HG03439 (cell line): ENCODE data around the gene APMAP.

Experiments
- ATAC-seq: cut with Tn5 transposase; IDR thresholded peaks from one replicate; pipeline ENCODE4 v1.9.1; 2021; ENCODE audit warnings: mild to moderate bottlenecking, moderate library complexity; ENCODE audit not compliant: unreplicated experiment

The APMAP gene

DNA sequence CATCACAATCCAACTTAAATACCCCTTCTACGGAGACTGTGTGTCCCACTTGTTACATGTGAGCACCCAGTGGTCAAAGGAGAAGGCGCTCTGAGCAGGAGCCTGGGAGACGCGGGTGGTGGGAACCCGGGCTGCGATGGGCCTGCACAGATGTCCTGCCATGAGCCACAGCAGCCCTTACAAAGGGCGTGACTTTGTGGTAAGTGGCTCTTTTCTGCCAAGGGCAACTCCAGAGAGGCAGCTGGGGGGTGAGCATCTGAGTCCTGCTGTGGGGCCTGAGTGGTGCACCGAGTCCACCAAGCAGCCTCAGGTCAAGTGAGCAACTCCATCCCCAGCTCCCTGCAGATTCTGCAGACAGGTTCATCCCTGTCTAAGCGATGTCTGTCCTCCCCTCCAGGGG, 77.1 kb downstream of the APMAP start:
- ATAC-seq, result no peak

DNA sequence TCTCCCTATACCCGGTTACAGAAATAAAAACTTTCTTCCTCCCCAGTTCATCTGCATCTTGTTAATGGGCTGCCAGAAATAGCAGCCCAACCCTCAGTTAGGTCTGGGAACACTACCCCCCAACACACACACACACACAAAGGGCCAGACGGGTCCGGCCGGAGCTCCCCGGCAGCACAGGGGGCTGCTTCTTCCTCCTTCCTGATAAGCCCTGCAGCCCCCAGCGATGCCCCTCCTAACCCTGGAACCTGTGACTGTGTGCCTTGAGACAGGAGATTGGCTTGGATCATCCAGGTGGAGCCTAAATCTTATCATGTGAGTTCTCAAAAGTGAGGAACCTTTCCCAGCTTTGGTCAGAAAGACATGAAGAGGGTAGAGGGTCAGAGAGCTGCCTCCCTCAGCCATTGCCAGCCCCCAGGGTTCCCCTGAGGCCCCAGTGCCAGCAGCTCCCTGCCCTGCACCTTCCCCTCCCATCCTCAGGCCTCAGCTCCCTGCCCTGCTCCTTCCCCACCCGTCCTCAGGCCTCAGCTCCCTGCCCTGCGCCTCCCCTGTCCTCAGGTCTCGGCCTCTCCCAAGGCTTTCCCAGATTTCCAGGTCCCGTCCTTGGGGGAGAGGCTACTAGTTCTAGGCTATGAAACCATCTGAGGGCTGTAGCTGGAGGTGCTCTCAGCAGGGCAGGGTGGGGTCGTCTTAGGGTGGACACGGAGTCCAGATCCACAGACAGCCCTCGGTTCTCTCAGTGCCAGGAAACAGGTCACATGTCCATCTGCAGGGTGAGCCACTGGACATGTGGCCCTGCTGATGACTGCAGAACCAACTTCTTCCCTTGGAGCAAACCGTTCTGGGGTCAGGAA, 77.9 kb downstream of the APMAP start:
- no peak for ATAC-seq

DNA sequence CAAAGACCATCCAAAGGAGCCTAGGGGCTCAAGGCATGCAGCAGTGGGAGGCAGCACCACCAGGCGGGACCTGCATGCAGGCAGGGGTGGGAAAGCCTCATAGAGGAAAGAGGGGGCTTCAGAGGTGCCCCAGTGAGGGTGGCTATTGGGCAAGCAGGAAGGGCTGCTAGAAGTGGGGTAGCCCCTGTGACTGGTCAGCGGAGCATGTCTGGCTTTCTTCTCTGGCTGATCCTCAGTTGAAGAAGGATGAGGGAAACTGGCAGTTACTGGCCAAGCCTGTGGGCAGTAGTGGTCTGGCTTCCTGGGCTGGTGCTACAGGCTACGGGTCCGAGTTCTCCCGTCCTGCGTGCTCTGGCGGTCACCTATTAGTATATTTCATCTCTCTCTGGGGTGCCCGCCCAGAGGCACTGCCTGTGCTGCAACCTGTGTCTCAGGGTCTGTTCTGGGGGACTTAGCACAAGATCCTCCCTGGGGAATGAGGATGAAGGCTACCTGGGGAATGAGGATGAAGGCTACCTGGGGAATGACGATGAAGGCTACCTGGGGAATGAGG, 79.4 kb downstream of the APMAP start:
- ATAC-seq, result no peak
